GM21423 (cell line): ENCODE results near the gene DNASE2.

ENCODE experiments used
- ATAC-seq: cut with Tn5 transposase; IDR thresholded peaks from one replicate; pipeline ENCODE4 v1.9.1; 2021; ENCODE audit warnings: mild to moderate bottlenecking, moderate library complexity; ENCODE audit not compliant: unreplicated experiment

Gene DNASE2

DNA sequence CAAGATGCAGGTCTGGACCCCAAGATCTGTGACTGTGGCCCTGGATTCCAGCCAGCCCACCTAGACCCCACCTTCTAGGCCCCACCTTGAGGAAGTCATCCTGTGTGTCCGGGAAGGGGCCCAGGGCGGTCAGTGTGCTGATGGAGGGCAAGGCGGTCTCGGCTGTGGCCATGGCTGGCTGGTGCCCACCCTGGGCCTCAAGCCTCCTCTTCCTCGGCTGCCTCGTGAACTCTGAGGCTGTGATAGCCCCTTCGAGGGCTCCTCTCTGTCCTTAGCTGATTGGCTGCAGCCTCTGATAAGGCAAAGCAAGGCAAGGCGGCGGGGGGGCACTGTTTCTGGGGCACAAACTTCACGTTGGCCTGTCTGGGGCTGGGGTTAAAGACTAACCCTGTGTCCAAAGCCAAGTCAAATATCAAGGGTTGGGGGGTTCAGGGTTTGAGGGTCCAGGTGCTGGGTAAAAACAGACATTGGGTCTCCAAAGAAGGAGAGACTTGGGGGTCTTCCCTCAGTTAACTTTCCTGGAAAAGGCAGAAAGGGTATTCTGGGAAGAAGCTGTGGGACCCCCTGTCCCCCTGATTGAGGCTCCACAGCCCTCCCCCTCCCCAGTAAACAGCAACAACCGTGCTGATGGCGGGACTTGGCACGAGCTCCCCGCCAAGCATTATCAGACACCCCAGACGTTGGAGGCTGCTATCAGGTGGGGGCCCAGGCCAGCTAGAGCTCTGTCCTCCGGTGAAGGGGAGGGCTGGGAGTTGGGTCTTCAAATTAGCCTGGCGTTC lies 5.9 kb upstream of the DNASE2 start, which contains the start of gene KLF1:
Gene KLF1, minus strand, starts transcription at position 233 of the 779 bp plus-strand sequence. Its CDS starts 61 bp downstream, at position 172.
- no peak for ATAC-seq

DNA sequence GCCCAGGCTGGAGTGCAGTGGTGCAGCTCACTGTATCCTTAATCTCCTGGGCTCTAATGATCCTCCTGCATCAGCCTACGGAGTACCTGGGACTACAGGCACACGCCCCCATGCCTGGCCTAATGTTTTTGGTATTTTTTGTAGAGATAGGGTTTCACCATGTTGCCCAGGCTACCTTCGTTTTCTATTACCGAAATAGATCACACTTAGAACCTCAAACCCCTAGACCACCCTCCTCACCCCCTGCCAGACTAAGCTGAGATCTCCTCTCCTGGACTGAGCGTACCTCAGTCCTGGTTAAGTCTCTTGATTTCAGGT lies 5.4 kb upstream of the DNASE2 start:
- no peak for ATAC-seq

DNA sequence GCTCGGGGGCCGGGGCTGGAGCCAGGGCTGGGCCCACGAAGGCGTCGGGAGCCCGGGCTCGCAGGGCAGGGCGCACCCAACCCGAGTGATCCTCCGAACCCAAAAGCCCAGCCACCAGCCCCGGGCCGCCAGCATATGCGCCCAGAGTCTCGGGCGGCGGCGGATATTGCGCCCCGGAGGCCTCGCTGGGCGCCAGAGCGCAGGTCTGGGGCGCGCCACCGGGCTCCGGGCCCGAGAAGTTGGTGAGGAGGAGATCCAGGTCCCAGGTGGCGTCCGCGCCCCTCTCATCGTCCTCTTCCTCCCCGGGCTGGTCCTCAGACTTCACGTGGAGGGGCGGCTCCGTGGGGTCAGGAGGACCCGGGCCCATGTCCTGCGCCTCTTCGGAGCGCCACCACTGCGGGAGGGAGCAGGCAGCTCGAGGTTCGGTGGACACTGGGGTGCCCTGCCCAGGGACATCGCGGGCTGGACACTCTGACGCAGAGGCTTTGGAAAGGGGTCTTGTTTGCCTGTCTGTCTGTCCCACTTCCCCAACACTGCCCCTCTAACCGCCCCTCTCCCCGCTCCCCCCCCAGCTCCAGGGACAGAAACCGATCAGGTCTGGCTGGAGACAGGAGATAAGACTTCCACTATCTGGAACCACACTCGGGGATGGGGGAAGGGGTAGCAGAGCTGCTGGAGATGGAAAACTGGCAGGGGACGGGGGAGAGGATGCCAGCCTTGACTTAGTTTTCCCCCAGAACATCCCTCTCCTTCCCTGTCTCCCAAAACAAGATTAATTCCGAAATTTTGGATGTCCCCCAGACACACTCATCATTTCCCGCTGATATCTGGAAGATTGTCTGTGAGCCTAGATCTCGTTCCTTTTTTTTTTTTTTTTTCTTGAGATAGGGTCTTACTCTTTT lies 4.8 kb upstream of the DNASE2 start:
- no peak for ATAC-seq

DNA sequence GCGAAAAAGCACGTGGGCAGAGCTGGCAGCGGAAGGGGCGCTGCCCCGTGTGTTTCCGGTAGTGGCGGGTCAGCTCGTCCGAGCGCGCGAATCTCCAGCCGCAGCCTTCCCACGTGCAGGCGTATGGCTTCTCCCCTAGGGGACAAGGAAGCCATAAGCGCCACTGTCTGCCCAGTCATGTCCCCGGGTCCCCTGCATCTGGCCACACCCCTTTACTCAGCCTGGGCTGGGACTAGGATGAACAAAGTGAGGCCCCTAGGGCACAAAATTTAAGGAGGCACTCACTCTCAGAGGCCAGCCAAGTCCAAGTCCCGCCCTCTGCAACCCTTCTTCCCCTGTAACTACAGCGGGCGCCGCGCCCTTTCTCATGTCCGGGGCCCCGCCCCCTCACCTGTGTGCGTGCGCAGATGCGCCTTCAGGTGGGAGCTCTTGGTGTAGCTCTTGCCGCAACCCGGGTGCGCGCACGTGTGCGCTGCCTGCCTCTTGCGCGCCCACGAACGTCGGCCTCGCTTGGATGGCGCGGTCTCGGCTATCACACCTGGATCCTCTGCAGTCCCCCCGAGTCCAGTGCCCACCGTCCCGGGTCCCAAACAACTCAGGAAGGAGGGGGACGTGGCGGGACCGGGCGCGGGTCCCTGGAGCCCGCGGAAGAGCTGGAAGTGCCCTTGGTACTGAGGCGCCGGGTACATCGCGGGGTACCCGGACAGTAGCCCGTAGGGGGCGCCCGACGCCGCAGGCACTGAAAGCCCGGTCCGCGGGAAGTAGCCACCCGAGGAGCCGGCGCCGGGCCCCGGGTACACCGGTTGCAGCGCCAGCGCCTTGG lies 3.9 kb upstream of the DNASE2 start:
- no peak for ATAC-seq

DNA sequence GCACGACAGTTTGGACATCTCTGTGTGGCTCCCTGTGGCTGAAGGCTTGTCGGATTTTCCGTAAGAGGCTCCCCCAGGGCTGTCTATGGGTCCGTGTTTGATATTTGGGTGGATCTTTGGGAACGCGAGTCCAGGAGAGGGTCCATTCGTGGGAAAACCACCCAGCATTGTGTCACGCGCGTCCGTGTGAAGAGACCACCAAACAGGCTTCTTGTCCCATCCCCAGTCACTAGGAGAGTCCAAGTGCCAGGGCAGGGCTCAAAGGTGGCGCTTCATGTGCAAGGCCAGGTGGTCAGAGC lies 3.3 kb upstream of the DNASE2 start:
- no peak for ATAC-seq

DNA sequence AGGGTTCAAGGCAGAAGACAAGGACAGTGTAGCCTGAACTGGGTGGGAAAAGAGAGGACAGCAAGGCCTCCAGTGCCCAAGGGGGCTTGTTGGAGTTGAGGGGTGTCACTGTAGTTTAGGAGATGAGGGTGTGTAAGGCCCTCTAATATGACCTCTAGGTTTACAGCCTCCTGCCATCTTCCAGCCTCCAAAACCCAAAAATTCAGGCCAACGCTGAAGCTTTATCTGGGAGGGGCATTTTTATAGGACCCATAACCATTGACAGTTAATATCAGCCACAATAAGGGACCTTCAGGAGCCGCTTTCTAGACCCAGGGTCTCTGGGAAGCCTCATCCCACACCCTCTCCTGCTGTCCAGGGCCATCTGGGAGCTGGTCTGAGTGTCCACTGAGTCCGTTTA lies 3.0 kb upstream of the DNASE2 start:
- no peak for ATAC-seq

DNA sequence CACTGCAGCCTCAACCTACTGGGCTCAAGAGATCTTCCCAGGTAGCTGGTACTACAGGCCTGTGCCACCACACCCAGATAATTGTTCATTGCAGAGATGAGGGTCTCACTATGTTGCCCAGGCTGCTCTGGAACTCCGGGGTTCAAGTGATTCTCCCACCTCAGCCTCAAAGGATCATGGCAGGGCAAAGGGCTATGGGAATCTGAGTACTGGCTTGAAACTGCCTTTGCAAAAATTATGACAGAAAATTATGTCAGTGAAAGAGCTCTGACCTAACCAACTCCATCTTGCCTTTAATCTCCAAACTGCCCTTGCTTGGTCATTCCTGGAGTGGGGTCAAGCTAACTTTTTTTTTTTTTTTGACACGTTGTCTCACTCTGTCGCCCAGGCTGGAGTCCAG lies 1.3 kb upstream of the DNASE2 start:
- no peak for ATAC-seq

DNA sequence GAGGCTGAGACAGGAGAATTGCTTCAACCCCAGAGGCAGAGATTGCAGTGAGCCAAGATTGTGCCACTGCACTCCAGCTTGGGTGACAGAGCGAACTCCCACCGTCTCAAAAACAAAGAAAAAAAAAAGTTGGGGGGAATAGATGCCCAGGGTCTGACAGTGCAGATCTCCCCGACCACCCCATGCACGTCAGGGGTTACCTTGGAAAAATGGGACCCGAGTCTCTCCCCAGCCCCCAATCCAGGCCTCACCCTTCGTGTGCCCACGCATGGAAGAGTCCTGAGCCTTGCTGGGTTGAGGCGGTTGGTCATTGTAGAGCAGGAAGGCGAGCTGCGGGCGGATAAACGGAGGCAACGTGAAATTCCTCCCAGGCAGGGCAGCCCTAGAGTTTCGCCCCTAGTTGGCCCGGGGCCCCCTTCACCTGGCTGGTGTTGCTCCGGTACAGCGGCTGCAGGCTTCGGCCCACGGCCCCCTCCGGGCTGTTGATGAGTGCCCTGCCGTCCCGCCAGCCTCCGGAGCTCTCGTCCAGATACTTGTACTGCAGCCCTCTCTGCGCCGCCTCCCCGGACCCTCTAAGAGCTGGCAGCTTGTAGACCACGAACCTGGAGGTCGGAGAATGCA lies 588 bp downstream of the DNASE2 start:
- peak; percentile 11 for ATAC-seq

DNA sequence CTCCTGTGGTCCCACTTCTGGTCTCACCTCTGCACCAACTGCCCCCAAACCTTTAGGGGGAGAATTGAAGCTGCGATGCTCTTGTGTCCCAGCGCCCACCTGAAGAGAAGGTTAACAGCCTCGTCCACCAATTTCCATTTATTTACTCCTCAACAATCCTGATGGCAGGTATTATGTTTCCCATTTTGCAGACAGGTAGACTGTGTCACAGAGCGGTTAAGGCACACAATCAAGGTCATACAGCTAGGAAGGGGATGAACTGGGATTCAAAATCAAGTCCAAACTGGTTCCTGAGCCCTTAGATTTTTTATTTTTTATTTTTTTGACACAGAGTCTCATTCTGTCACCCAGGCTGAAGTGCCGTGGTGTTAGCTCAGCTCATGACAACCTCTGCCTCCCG lies 6.2 kb downstream of the DNASE2 start:
- ATAC-seq = no peak

DNA sequence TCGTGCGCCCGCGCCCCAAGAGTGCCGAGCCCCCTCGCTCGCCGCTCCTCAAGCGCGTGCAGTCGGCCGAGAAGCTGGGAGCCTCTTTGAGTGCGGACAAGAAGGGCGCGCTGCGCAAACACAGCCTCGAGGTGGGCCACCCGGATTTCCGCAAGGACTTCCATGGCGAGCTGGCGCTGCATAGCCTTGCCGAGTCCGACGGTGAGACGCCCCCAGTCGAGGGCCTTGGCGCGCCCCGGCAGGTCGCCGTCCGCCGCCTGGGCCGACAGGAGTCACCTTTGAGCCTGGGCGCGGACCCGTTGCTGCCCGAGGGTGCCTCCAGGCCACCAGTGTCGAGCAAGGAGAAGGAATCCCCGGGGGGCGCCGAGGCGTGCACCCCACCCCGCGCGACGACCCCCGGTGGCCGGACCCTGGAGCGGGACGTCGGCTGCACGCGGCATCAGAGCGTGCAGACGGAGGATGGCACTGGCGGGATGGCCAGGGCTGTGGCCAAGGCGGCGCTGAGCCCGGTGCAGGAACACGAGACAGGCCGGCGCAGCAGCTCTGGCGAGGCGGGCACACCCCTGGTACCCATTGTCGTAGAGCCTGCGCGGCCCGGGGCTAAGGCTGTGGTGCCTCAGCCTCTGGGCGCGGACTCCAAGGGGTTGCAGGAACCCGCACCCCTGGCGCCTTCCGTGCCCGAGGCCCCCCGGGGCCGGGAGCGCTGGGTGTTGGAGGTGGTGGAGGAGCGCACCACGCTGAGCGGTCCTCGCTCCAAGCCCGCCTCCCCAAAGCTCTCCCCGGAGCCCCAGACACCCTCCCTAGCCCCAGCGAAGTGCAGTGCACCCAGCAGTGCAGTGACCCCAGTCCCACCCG lies 7.1 kb downstream of the DNASE2 start:
- no peak for ATAC-seq

DNA sequence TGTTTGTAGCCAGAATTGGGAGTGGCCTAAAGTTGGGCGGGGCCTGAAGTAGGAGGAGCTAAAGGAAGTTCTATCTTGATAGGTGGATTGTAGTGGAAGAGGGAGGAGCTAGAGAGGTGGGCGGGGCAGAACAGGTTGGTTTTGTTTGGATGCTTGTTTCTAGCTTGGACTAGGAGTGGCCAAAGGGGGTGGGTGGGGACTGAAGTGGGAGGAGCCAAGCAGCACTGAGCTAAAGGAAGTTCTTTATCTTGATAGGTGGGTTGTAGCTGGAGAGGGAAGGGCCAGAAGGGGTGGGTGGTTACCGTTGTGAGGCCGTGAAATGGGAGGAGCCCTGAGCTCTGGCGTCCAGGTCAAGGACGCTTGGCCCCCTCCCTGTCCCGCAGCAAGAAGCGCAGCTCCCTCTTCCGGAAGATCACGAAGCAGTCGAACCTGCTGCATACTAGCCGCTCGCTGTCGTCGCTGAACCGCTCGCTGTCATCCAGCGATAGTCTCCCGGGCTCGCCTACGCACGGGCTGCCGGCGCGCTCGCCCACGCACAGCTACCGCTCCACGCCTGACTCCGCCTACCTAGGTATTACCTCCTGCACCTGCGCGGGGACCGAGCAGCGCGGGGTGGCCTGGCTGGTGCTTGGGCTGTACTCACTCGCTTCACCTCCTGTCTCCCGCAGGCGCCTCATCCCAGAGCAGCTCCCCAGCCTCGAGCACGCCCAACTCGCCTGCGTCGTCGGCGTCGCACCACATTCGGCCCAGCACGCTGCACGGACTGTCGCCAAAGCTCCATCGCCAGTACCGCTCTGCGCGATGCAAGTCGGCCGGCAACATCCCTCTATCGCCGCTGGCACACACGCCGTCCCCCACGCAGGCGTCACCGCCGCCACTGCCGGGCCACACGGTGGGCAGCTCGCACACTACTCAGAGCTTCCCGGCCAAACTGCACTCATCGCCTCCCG lies 8.0 kb downstream of the DNASE2 start:
- ATAC-seq = no peak

DNA sequence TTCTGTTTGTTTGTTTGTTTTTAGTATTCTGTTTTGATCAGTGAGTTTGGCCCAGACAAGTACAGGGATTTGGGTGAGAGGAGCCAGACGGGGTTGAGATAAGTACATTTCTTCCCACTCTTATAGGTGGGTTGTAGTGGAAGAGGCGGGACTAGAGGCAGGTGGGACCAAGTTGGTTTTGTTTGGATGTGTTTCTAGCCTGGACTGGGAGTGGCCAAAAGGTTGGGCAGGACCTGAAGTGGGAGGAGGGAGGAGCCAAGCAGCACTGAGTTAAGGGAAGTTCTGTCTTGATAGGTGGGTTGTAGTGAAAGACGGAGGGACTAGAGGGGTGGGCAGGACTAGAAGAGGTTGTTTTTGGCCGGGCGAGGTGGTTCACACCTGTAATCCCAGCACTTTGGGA lies 9.0 kb downstream of the DNASE2 start:
- no peak for ATAC-seq

DNA sequence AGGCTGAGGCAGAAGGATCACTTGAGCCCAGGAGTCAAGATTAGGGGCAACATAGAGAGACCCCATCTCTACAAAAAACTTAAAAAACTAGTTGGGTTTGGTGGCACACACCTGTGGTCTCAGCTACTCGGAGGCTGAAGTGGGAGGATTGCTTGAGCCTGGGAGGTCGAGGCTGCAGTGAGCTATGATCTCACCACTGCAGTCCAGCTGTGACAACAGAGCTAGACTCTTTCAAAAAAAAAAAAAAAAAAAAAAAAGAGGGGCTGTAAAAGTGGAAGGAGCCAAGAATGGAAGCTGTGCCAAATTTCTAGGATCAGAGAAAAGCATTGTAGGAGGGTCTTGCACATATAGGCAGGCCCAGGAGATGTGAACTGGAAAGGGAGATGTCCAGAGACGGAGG lies 9.6 kb downstream of the DNASE2 start:
- no peak for ATAC-seq

DNA sequence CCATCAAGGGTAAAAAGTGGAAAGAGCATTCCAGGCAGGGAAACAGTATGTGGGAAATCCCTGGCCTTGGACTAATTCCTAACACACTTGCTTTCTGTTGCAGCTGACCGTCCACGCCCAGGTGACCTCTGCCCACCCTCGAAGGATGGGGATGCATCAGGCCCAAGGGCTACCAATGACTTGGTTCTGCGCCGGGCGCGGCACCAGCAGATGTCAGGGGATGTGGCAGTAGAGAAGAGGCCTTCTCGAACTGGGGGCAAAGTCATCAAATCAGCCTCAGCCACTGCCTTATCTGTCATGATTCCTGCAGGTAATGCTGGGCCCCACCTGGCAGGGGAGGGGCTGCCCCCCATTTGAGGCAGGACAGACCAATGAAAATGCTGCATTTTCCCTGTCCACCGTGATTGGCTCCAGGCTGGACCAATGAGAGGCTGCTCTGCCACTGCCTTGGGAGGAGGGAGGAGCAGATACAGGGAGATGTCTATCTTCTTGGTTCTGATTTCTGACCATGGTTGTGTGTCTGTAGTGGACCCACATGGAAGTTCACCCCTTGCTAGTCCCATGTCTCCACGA lies 12.6 kb downstream of the DNASE2 start:
- no peak for ATAC-seq

DNA sequence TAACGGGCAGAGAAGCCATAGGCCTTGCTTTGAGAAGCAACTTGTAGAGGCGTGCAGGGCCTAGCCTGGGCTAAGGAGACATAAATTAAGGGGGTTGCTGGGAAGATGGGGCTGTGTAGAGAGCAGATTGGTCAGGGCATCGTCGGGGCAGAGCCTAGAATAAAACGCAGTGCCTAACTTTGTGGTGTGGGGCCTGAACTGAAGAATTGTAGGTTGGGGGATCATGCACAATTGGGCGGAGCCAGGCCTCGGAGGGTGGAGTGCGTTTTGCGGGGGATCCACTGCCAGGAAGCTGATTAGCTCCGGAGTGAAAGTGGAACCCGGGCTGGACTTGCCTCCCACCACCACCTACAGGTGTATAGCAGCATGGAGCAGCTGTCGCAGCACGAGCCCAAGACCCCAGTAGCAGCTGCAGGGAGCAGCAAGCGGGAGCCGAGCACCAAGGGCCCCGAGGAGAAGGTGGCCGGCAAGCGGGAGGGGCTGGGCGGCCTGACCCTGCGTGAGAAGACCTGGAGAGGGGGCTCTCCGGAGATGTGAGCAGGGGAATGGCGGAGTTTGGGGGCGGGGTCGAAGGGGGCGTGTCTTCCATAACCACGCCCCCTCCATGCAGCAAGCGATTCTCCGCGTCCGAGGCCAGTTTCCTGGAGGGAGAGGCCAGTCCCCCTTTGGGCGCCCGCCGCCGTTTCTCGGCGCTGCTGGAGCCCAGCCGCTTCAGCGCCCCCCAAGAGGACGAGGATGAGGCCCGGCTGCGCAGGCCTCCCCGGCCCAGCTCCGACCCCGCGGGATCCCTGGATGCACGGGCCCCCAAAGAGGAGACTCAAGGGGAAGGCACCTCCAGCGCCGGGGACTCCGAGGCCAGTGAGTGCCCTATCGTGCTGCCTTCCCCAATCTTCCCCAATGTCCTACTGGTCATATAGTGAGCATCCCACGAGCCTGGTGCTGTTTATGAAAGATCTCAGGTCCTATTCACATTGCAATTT lies 13.8 kb downstream of the DNASE2 start:
- peak; percentile 61 for ATAC-seq

DNA sequence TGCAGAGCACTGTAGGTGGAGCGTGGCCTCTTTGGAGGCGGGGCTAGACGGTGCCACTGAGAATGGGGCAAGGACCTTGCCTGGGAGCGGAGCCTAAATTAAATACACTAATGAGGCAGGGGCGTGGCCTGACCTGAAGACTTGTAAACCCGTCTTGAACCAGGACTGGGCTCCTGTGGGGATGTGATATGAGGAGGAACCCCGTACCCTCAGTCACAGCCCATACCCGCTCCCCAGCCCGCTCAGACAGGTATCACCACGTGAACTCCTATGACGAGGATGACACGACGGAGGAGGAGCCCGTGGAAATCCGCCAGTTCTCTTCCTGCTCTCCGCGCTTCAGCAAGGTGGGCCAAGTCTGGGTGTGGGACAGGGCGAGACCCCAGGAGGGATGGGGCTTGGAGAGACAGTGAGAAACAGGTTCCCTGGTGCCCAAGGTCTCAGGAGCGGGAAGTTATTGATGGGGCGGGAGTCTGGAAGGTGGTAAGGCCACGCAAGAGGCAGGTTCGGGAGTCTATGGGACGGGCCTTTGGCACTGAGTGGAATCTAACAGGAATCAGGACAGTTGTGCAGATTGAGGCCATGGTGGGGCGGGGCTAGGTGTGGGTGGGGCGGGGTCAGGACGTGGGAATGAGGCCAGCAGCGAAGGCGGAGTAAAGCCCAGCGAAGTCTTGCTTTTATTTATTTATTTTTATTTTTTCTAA lies 14.7 kb downstream of the DNASE2 start:
- ATAC-seq = no peak
